GM18951 (cell line): ENCODE measurements around the gene SAA2.
"Not testable (repeated sequence)": the region's sequence is repeated elsewhere in the genome, so short reads cannot be mapped to it uniquely, and the experiment has no call there.

ENCODE experiments used
- POLR2A ChIP-seq: IDR thresholded peaks from 4 replicates; pipeline ENCODE4 v1.6.1; 2011; ENCODE audit warnings: mild to moderate bottlenecking; ENCODE audit not compliant: insufficient read length, insufficient read depth; ENCODE audit errors: extremely low read depth
- in situ Hi-C: fragments of 300-500 bp; cut with MboI; formaldehyde crosslinking; loops from one replicate; pipeline ENCODE4 v1.12.0; 2022; ENCODE audit warnings: low sequenced_read_pairs, mixed read lengths, inconsistent platforms; ENCODE audit not compliant: unreplicated experiment

SAA2 gene

GRCh38 chr11:18248561-18248960 is at the start of gene SAA2:
Gene SAA2 (minus strand): TSS chr11:18248668. CDS start chr11:18248011, 657 bp downstream.
- in situ Hi-C loops: no loop called here

GRCh38 chr11:18295316-18295715 is 46.8 kb upstream of the SAA2 start:
- no peak for TF ChIP-seq POLR2A
- in situ Hi-C loops: no loop called here

More at GRCh38 chr11:18248561-18248960, at the start of gene SAA2:
- no peak for TF ChIP-seq POLR2A

- no peak for TF ChIP-seq POLR2A
- in situ Hi-C loops: no loop called here
Observed at GRCh38 chr11:18294862-18295261, 46.4 kb upstream of the SAA2 start.

- in situ Hi-C loops: no loop called here
- no peak for TF ChIP-seq POLR2A
Observed at GRCh38 chr11:18288911-18289310, 40.4 kb upstream of the SAA2 start.

- no peak for TF ChIP-seq POLR2A
- in situ Hi-C loops: no loop called here
Observed at GRCh38 chr11:18285841-18286240, 37.4 kb upstream of the SAA2 start.

GRCh38 chr11:18282626-18283025 is 34.2 kb upstream of the SAA2 start:
- in situ Hi-C loops: no loop called here
- TF ChIP-seq POLR2A: no peak

GRCh38 chr11:18280438-18281045 is 32.1 kb upstream of the SAA2 start:
- no peak for TF ChIP-seq POLR2A
- in situ Hi-C loops: no loop called here

- no peak for TF ChIP-seq POLR2A
- in situ Hi-C loops: no loop called here
Observed at GRCh38 chr11:18277565-18278271, 29.2 kb upstream of the SAA2 start.

GRCh38 chr11:18271206-18271605 is 22.7 kb upstream of the SAA2 start:
- in situ Hi-C loops: no loop called here

GRCh38 chr11:18270102-18270501 is 21.6 kb upstream of the SAA2 start:
- in situ Hi-C loops: no loop called here
- TF ChIP-seq POLR2A: no peak

More at GRCh38 chr11:18271206-18271605, 22.7 kb upstream of the SAA2 start:
- TF ChIP-seq POLR2A: no peak

- in situ Hi-C loops: not testable (repeated sequence)
Observed at GRCh38 chr11:18269252-18269651, 20.8 kb upstream of the SAA2 start.

GRCh38 chr11:18267335-18268133 is 19.1 kb upstream of the SAA2 start:
- in situ Hi-C loops: not testable (repeated sequence)

GRCh38 chr11:18265949-18266348 is 17.5 kb upstream of the SAA2 start, which contains the start of gene SAA1:
Gene SAA1 (plus strand): TSS chr11:18266264. CDS start chr11:18266888, 624 bp downstream.
- in situ Hi-C loops: no loop called here
- TF ChIP-seq POLR2A: no peak
